DOHH2 (cell line): ENCODE measurements around the gene CKB.

Source experiments
- H3F3A ChIP-seq: fragments of 200-600 bp; sonication (generic), shearing (Covaris generic); 2 replicates; pipeline ENCODE4 v1.6.0; 2016; ENCODE audit warnings: antibody characterized with exemption, mild to moderate bottlenecking; ENCODE audit not compliant: control insufficient read depth, insufficient read depth
- H3K27ac ChIP-seq: fragments of 200-600 bp; sonication (generic); 2 replicates; pipeline ENCODE4 v1.5.1; 2014; ENCODE audit warnings: low read depth, mild to moderate bottlenecking, low read length, moderate library complexity
- H3K27me3 ChIP-seq: fragments of 200-600 bp; sonication (generic); 2 replicates; pipeline ENCODE4 v1.6.1; 2014; ENCODE audit warnings: mild to moderate bottlenecking, low read length, mixed read lengths; ENCODE audit not compliant: control insufficient read depth
- H3K36me3 ChIP-seq: fragments of 200-600 bp; sonication (generic); 2 replicates; pipeline ENCODE4 v1.6.1; 2014; ENCODE audit warnings: mild to moderate bottlenecking, low read length, moderate library complexity, mixed read lengths; ENCODE audit not compliant: control insufficient read depth
- H3K4me1 ChIP-seq: fragments of 200-600 bp; sonication (generic); 2 replicates; pipeline ENCODE4 v1.6.1; 2014; ENCODE audit warnings: mild to moderate bottlenecking, low read length, mixed read lengths; ENCODE audit not compliant: control insufficient read depth
- H3K4me2 ChIP-seq: fragments of 200-600 bp; sonication (generic); 2 replicates; pipeline ENCODE4 v1.6.0; 2014; ENCODE audit warnings: mild to moderate bottlenecking, low read length, moderate library complexity
- H3K4me3 ChIP-seq: fragments of 200-600 bp; sonication (generic); 2 replicates; pipeline ENCODE4 v1.5.1; 2014; ENCODE audit warnings: mild to moderate bottlenecking, low read length, mixed read lengths
- H3K79me2 ChIP-seq: fragments of 200-600 bp; sonication (generic); 2 replicates; pipeline ENCODE4 v1.6.1; 2014; ENCODE audit warnings: mild to moderate bottlenecking, low read length, mixed read lengths; ENCODE audit not compliant: control insufficient read depth
- H3K9me2 ChIP-seq: fragments of 200-600 bp; sonication (generic); replicated peaks from 2 replicates; pipeline ENCODE4 v1.6.1; 2014; ENCODE audit warnings: mild to moderate bottlenecking, low read length, mixed read lengths; ENCODE audit not compliant: control insufficient read depth
- H3K9me3 ChIP-seq: fragments of 200-600 bp; sonication (generic); 2 replicates; pipeline ENCODE4 v1.6.1; 2014; ENCODE audit warnings: antibody characterized with exemption, low read length, mixed read lengths; ENCODE audit not compliant: control insufficient read depth, insufficient read depth
- H4K20me1 ChIP-seq: fragments of 200-600 bp; sonication (generic); 2 replicates; pipeline ENCODE4 v1.6.0; 2014; ENCODE audit warnings: low read depth, mild to moderate bottlenecking, antibody characterized with exemption, low read length, moderate library complexity; ENCODE audit not compliant: control insufficient read depth, insufficient read depth
- EZH2phosphoT487 ChIP-seq: fragments of 200-600 bp; sonication (generic); IDR thresholded peaks from 2 replicates; pipeline ENCODE4 v1.6.1; 2017; ENCODE audit warnings: borderline replicate concordance, mild to moderate bottlenecking, antibody characterized with exemption, low read length, moderate library complexity, mixed read lengths
- TF ChIP-seq, protein P1 (sequence below): fragments of 200-600 bp; sonication (generic); IDR thresholded peaks from one replicate; pipeline ENCODE4 v1.5.1; 2014; ENCODE audit warnings: antibody characterized with exemption, mild to moderate bottlenecking, low read depth, low read length; ENCODE audit not compliant: poor library complexity, severe bottlenecking

CKB gene

DNA sequence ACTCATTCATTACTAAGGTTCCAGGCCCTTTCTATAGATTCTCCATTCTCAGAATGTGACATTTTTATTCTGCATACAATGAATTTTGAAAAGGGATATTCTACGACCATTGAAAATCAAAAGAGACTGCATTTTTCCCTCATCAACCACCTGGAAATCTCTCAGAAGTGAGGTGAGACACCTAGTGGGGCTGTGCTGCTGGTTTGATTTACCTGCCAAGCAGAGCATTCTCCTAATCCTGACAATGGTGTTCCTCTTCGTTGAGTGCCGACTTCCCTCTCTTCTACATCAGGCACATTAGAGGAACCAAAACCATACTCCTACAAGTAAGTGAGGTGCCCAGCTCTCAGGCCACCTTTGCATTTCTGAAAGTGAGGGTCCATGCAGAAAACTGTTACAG, 14.9 kb downstream of the CKB start:
- no peaks in the 10 kb centered on the region for H4K20me1 ChIP-seq
- no peaks in the 10 kb centered on the region for H3K4me1 ChIP-seq
- H3K4me2 ChIP-seq = no peak overlapping the region
- no peaks in the 10 kb centered on the region for H3K9me3 ChIP-seq
- H3K79me2 ChIP-seq = no peaks in the 10 kb centered on the region
- TF ChIP-seq EZH2phosphoT487 = no peak
- TF ChIP-seq, protein P1, sequence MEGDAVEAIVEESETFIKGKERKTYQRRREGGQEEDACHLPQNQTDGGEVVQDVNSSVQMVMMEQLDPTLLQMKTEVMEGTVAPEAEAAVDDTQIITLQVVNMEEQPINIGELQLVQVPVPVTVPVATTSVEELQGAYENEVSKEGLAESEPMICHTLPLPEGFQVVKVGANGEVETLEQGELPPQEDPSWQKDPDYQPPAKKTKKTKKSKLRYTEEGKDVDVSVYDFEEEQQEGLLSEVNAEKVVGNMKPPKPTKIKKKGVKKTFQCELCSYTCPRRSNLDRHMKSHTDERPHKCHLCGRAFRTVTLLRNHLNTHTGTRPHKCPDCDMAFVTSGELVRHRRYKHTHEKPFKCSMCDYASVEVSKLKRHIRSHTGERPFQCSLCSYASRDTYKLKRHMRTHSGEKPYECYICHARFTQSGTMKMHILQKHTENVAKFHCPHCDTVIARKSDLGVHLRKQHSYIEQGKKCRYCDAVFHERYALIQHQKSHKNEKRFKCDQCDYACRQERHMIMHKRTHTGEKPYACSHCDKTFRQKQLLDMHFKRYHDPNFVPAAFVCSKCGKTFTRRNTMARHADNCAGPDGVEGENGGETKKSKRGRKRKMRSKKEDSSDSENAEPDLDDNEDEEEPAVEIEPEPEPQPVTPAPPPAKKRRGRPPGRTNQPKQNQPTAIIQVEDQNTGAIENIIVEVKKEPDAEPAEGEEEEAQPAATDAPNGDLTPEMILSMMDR = no peak
- H3F3A ChIP-seq = no peaks in the 10 kb centered on the region
- H3K4me3 ChIP-seq = no peak overlapping the region
- peaks cover 37% of the 10 kb centered on the region for H3K36me3 ChIP-seq
- H3K27me3 ChIP-seq = no peaks in the 10 kb centered on the region
- H3K9me2 ChIP-seq = no peaks in the 10 kb centered on the region
- H3K27ac ChIP-seq = no peak overlapping the region

DNA sequence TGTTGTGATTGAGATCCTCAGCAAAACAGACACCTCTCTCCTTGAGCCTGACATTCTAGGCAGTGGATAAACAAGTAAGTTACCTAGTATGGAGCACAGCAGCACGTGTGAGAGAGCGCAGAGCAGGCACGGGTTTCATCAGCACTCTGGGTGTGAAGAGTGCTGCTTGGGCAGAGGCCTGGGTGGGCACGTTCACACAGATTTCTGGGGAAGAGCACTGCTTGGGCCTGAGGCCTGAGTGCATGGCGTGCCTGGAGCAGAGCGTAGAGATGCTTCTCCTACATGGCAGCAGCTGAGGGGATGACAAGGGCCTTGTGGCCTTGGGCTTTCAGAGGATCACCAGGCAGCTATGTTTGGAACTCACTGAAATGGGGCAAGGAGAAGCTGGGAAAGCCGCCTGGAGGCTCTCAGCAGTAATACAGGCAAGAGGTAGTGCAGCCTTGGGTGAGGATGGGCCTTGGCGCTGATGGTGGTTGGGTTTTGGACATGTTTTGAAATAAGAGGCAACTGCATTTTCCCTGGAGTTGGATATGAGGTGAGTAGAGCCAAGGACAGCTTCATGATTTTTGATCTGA, 17.6 kb downstream of the CKB start:
- H3F3A ChIP-seq = no peaks in the 10 kb centered on the region
- peaks cover 54% of the 10 kb centered on the region for H3K36me3 ChIP-seq
- H3K4me2 ChIP-seq = no peak overlapping the region
- H3K9me3 ChIP-seq = no peaks in the 10 kb centered on the region
- peaks cover 4% of the 10 kb centered on the region; the same call in 1 of the 2 replicates for H3K79me2 ChIP-seq
- no peaks in the 10 kb centered on the region for H3K9me2 ChIP-seq
- TF ChIP-seq EZH2phosphoT487 = no peak
- TF ChIP-seq, protein P1 = no peak
- H4K20me1 ChIP-seq = no peaks in the 10 kb centered on the region
- H3K27ac ChIP-seq = no peak overlapping the region
- H3K27me3 ChIP-seq = no peaks in the 10 kb centered on the region
- H3K4me1 ChIP-seq = peaks cover 3% of the 10 kb centered on the region; the same call in 1 of the 2 replicates
- no peak overlapping the region for H3K4me3 ChIP-seq

DNA sequence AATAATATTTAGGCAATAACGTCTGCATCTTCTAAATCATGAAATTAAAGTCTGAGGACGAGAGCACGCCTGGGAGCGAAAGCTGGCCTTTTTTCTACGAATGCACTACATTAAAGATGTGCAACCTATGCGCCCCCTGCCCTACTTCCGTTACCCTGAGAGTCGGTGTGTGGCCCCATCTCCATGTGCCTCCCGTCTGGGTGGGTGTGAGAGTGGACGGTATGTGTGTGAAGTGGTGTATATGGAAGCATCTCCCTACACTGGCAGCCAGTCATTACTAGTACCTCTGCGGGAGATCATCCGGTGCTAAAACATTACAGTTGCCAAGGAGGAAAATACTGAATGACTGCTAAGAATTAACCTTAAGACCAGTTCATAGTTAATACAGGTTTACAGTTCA, 19.3 kb downstream of the CKB start:
- Histone ChIP-seq H3K4me2 (no peak overlapping the region), H3K27ac (no peak overlapping the region), H3K79me2 (peaks cover 4% of the 10 kb centered on the region; the same call in 1 of the 2 replicates), H4K20me1 (no peaks in the 10 kb centered on the region), H3K36me3 (peaks cover 67% of the 10 kb centered on the region), H3K4me1 (peaks cover 3% of the 10 kb centered on the region), H3K4me3 (no peak overlapping the region), H3F3A (peaks cover 6% of the 10 kb centered on the region), H3K27me3 (no peaks in the 10 kb centered on the region), H3K9me3 (no peaks in the 10 kb centered on the region), H3K9me2 (no peaks in the 10 kb centered on the region)
- TF ChIP-seq EZH2phosphoT487 = no peak
- TF ChIP-seq, protein P1 = no peak
